ENCODE results near the gene C1QTNF6. TPM values are rescaled to one million over a fixed set of nuclear protein-coding genes. Genes with fewer than 3 reads are reported as not detected.

Gene C1QTNF6
- total and polyA plus RNA-seq, 12 donors: 2.2 to 45.7 (median 7.1) TPM

- peak in 3 of 7 donors; percentile 34 to 58 (median 35) for DNase-seq
- TF ChIP-seq CTCF (IDR thresholded peaks at IDR 0.05) (no peak), POLR2A (IDR thresholded peaks at IDR 0.05) (no peak)
- H3K9me3 ChIP-seq (replicated peaks in 1 of 3): no peaks in the 10 kb centered on the region
- intact Hi-C loops (cut with DNase I): no loop called here
- 63 to 69% (median 68%) methylated on average over 16 to 20 of the region's 20 CpGs for WGBS, 4 donors
- H3K4me3 ChIP-seq: no peak overlapping the region
- H3K4me1 ChIP-seq (replicated peaks in 1 of 2): peaks cover 14 to 20% of the 10 kb centered on the region in 2 donors
- H3K27ac ChIP-seq: peak overlapping the region in 1 of 5 donors; percentile 63
- H3K27me3 ChIP-seq: no peaks in the 10 kb centered on the region
- no peaks in the 10 kb centered on the region for H3K36me3 ChIP-seq (replicated peaks in 1 of 2)
Measured at GRCh38 chr22:37228106-37229011, 40.3 kb upstream of the C1QTNF6 start.

- H3K4me1 ChIP-seq (replicated peaks in 1 of 2): peaks cover 14 to 20% of the 10 kb centered on the region in 2 donors
- no peaks in the 10 kb centered on the region for H3K36me3 ChIP-seq (replicated peaks in 1 of 2)
- no peaks in the 10 kb centered on the region for H3K9me3 ChIP-seq (replicated peaks in 1 of 3)
- no peak overlapping the region for H3K27ac ChIP-seq
- no peak for DNase-seq
- WGBS, 4 donors: 75 to 100% (median 93%) methylated on average over 1 to 14 of the region's 14 CpGs
- intact Hi-C loops (cut with DNase I): no loop called here
- TF ChIP-seq CTCF (IDR thresholded peaks at IDR 0.05): no peak
- H3K4me3 ChIP-seq: no peak overlapping the region
- H3K27me3 ChIP-seq: no peaks in the 10 kb centered on the region
Measured at GRCh38 chr22:37226514-37226913, 38.5 kb upstream of the C1QTNF6 start.

- Histone ChIP-seq H3K27ac (no peak overlapping the region), H3K4me3 (no peak overlapping the region), H3K9me3 (replicated peaks in 1 of 3) (no peaks in the 10 kb centered on the region), H3K36me3 (replicated peaks in 1 of 2) (no peaks in the 10 kb centered on the region), H3K27me3 (no peaks in the 10 kb centered on the region), H3K4me1 (replicated peaks in 1 of 2) (peaks cover 14 to 20% of the 10 kb centered on the region in 2 donors)
- TF ChIP-seq CTCF (IDR thresholded peaks at IDR 0.05) (no peak), POLR2A (IDR thresholded peaks at IDR 0.05) (no peak)
- DNase-seq: no peak
- intact Hi-C loops (cut with DNase I): no loop called here
- WGBS, 4 donors: 65 to 93% (median 90%) methylated on average over 3 to 4 of the region's 4 CpGs
Measured at GRCh38 chr22:37226087-37226486, 38.0 kb upstream of the C1QTNF6 start.

- peaks cover 14 to 18% of the 10 kb centered on the region in 2 donors for H3K4me1 ChIP-seq (replicated peaks in 1 of 2)
- intact Hi-C loops (cut with DNase I): no loop called here
- no peaks in the 10 kb centered on the region for H3K36me3 ChIP-seq (replicated peaks in 1 of 2)
- 79 to 85% (median 81%) methylated on average over 8 of the region's 8 CpGs for WGBS, 4 donors
- TF ChIP-seq CTCF (IDR thresholded peaks at IDR 0.05) (no peak), POLR2A (IDR thresholded peaks at IDR 0.05) (no peak)
- no peak overlapping the region for H3K27ac ChIP-seq
- DNase-seq: no peak
- no peaks in the 10 kb centered on the region for H3K27me3 ChIP-seq
- H3K9me3 ChIP-seq (replicated peaks in 1 of 3): no peaks in the 10 kb centered on the region
- H3K4me3 ChIP-seq: no peak overlapping the region
Measured at GRCh38 chr22:37225481-37225880, 37.4 kb upstream of the C1QTNF6 start.

Measured in adrenal gland (tissue), 12 donors.